HG02763 (cell line): ENCODE measurements around the gene LDB2.
"Not testable (repeated sequence)": the region's sequence is repeated elsewhere in the genome, so short reads cannot be mapped to it uniquely, and the experiment has no call there.

Experiments used
- ATAC-seq: cut with Tn5 transposase; IDR thresholded peaks from one replicate; pipeline ENCODE4 v1.9.1; 2021; ENCODE audit warnings: mild to moderate bottlenecking, moderate library complexity; ENCODE audit not compliant: unreplicated experiment

Gene LDB2

DNA sequence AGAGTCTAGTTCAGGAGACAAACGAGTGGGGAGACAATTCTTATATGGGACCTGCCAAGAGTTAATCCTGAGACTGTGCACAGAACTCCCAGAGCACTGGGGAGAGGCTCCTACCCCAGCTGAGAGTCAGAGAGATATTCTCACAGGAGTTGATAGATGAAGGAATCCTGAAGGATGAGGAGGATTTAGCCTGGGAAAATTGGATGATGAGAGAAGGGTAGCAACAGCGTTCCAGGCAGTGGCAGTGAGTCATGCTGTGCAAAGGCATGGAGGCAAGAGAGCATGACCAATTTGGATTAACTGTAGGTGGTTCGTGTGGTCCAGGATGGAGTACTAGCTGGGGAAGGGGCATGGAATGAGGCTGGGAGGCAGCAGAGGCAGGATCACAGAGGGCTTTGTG, 318.6 kb downstream of the LDB2 start:
- no peak for ATAC-seq

DNA sequence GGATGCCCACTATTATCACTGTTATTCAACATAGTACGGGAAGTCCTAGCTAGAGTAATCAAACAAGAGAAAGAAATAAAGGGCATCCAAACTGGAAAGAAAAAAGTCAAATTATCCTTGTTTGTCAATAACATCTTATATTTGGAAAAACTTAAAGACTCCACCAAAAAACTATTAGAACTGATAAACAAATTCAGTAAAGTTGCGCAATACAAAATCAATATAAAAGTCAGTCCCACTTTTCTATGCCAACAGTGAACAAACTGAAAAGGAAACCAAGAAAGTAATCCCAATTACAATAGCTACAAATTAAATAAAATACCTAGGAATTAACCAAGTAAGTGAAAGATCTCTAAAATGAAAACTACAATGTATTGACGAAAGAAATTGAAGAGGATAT, 321.3 kb downstream of the LDB2 start:
- ATAC-seq: no peak

DNA sequence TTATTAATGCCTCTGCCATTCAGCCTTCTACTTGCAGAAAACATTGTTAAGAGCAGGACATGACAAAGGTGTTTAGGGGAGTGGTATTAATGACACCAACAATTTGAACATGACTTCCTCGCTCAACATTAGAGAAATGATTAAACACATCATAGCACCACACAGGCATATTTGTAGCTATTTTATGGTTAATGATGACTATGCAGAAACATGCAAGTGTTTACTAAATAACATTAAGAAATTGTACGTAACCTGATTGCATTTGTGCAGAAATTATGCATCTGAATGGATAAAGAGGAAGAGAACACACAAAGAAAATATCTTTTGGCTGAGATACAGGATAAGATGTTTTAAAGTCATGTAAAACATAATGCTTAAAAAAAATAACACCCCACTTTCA, 323.5 kb downstream of the LDB2 start:
- no peak for ATAC-seq

DNA sequence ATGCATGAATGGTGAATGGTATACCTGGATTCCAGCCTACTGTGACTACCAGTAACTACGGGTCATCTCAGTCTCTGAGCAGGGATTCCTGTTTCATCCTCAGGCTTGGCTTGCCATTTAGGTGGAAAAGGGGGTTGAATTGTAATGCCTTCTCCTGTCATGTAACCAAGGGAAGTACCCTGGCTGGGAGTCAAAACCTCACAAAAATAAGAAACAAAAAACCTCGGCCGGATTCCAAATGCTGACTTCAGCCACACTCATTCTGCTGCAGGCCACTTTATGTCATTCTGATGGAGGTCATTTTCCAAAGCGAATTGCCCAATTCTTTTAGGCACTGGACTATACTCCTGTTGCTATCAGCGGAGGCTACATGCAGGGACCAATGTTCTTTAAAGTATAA, 324.7 kb downstream of the LDB2 start:
- ATAC-seq: no peak

DNA sequence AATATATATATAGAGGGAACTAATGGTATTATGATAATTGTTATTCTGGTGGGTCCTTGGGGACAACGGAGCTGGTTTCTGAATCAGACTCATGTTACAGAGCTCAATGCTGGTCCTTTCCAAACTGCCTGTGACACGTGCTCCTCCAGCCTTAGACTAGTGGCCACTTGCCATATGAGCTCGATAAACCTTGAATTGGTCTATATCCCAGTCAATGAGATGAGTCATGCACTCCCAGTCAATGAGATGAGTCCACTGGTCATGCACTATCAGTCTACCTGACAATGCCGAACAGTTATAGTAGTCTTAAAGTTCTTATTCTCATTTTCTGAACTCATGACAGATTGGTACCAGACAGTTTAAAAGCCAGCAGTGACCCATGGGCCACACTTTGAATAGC, 325.2 kb downstream of the LDB2 start:
- ATAC-seq: no peak

DNA sequence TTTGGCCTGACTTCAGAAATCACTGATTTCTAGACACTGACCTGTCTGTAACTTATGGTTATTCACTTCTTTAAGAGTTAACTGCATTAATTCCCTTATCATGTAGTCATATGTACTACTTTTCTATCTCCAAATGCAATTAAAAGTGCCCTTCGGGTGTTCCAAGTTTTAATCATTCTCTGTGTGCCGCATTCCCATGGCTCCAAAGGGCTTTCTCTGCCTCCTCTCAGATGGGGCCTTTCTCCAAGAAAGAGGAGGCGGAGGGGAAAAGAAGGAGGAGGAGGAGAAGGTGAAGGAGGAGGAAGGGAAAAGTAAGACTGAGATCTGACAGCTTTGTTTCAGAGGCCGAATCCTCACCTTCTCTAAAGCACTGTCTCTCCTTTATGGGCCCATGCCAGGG, 325.8 kb downstream of the LDB2 start:
- no peak for ATAC-seq

DNA sequence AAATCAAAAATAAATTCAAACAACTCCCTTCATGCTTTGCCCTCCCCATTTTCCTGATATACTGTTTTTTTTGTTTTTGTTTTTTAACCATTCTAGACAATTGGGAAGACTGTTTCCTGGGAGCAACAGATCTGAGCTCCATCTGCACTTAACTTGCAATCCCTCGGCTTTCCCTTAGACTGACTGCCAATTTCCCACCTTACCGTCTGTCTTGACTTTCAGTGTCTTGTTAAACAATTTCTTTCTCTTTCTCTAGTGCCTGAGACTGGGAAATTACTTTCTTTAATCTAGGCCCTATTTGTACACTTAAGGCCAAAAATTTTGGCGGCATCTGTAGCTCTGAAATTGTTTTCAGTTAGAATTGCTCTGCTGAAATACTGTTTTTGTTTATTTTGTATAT, 326.3 kb downstream of the LDB2 start:
- no peak for ATAC-seq

DNA sequence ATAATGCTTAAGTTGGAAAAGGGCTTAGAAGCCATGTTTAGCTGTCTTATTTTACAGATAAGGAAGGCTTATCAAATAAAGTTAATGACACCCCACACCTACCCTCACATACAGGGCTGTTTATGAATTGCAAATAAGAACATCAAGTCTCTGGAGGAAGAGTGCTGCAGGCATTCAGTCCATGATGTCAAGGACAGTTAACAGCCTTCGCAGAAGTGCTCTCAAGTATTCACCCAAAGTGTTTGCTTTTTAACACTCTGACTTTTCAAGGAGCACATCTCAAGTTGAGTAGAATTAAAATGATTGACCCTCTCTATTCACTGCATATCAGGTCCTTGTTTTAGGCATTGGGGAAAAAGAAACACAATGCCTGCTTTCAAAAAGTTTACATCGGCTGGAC, 328.7 kb downstream of the LDB2 start:
- no peak for ATAC-seq

DNA sequence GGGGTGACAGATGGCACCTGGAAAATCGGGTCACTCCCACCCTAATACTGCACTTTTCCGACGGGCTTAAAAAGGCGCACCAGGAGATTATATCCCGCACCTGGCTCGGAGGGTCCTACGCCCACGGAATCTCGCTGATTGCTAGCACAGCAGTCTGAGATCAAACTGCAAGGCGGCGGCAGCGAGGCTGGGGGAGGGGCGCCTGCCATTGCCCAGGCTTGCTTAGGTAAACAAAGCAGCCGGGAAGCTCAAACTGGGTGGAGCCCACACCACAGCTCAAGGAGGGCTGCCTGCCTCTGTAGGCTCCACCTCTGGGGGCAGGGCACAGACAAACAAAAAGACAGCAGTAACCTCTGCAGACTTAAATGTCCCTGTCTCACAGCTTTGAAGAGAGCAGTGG, 341.1 kb downstream of the LDB2 start:
- ATAC-seq: not testable (repeated sequence)

DNA sequence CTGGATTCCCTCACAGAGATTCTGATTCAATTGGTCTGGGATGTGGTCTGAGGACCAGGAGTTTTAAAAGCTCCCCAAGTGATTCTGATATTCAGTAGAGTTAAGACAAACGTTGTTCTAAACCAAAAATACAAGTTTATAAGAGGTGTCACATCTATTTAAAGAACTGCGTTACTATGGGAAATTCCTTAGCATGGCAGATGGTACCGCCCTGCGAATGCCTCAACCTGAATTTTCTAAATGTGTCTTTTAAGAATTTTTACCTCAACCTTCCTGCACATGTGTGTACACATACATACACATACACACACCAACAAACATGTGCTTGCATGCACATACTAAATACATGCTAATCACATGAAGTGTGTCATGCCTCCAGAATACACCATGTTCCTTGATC, 343.3 kb downstream of the LDB2 start:
- no peak for ATAC-seq

DNA sequence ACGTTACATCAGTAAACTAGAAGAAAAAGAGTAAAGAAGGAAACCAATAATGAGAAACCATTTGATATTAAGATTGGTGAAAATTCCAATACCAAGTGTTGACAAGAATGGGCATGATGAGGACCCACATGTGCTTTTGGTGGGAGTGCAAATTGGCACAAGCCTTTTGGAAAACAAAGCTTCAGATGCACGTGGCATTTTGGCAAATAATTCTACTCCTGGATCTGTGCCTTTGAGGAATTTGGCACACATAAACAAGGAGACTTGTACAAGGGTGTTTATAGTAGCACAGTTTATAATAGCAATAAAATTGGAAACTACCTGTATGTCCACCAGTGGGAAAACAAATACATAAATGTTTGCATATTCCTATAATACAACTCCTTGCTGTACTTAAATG, 347.9 kb downstream of the LDB2 start:
- no peak for ATAC-seq

DNA sequence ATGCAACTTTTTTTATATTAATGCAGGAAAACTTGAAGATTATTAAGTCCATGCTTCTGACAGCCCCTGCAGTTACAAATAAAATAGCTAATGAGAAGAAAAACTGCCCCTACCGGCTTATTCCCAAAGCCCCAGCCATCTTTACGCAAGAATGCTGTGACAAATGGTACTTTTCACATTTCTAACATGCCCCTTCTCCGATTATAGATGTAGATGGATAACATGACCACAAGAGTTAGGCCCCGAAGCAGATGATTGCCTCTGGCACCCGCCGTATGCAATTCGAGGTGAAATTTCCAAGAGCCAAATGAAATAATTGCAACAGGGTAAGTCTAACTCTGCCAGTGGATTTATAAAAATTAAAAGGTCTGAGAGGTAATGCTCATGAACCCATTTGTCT, 352.8 kb downstream of the LDB2 start:
- ATAC-seq: no peak

DNA sequence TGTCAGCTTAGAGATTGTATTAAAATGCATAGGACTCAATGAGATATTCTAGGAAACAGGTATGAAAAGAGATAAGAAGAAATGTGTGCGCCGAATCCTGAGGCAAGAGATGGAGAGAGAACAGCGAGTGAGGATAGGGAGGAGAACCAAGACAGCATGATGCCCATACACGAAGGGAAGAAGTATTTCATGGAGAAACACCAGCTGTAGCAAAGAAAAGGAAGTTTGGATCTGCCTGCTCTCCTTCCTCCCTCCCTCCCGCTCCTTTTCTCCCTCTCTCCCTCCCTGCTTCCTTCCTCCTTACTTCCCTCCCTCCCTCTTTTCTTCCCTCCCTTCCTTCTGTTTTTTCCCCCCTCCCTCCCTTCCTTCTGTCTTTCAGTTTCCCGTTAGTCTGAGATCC, 353.6 kb downstream of the LDB2 start:
- ATAC-seq: no peak

DNA sequence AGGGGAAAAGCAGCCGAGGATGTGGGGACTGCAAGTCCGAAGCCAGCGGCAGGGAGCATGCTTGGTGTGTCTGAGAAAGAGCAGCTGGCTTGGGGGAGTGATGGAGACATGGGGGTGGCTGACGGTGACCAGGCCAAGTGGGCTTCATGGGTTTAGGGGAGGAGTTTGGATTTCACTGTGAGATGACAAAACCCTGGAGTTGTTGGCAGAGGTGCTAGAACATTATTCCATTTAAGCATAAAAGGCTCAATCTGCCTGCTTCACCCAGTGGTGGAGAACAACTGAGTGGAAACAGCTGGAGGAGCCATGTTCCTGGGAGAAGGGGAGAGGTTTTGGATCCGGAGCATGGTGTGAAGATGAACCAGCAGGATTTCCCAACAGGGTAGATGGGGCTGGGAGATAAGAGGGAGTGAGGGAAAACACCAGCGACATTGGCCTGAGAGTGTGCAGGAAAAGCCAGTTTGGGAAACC, 354.2 kb downstream of the LDB2 start:
- no peak for ATAC-seq

DNA sequence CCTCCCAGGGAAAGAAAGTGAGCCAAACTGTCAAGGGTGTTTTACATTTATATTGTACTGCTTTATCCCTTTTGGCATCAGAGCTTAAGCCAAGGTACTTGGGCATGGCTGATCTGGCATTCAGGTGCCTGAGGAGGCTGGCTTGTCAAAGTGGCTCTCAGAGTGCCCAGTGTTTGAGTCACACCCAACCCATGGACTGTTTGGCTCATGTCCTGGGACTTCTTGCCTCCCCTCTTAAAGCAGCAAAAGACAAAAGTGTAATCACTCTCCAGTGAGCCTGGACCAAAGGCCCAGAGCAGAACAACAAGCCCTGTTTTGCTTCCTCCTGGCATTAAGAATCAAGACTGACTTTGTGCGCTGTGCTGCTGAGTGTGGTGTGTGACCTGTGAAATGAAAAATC, 360.5 kb downstream of the LDB2 start:
- ATAC-seq: no peak

DNA sequence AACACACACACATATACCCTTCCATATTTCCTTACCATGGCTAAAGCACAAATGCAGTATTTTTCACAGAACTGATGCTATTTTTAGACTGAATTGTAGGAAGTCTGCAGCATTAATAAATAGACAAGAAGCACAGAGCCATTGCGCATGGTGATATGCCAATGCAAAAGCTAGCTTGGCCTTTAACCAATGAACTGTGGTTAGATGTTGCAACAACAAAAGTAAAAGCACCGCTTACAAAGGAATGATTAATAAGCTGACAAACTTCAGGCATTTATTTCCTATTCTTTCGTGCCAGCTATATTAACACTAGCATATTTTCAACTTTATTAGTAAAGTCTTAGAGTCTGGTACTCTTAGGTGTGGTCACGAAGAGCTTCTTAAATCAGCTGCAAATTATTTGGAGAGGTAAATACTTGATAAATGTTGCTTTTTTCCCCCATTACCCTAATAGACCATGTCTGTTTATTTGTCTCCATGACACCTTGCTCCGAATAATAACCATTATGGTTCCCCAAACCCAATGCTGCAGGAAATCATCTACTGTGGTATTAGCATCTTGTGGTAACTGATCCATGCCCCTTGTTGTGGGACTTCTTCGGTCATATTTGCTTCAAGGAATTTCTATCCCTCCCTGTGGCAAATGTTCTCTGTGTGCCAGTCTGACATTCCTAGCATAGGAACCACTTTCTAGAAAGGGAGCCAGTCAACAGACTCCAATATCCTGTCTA, 366.0 kb downstream of the LDB2 start:
- ATAC-seq: no peak

DNA sequence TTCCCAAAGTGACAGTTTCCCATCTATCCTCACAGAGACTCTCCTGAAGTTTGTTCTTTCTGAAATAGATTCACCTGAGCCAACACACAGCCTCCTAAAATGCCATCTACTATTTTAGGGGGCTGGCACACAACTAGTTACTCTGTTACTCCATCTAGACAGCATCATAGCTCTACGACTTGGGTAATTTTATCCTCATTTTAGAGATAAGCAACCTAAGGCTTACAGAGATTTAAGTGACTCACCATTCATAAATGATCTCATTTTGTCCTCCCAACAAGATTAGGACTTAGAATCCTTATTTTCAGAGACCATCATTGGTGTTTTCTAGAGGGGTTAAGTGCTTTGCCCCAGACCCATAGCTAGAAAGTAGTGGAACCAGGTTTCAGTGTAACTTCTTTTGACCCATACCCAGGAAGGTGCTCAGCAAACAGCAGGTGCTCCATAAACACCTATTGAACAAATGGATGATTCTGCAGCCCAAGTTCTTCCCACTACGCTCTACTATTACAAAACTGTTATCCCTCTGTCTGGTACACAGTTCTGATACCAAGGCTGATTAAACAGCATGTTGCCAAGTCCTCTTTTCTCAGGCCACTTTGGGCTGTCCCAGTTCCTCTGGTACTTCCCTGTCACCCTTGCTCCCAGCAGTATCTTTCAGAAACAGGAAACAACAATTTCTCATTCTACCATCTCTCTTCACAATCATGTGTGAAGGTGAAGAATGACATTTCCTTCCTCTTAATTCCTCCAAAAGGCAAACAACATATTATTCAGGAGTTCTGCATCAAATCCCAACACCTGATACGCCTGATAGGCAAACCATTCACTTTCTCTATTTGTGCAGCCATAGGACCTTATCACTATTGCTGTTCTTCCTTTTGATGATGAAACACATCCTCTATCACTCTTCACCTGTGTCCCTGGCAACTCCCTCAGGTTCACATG, 367.5 kb downstream of the LDB2 start:
- no peak for ATAC-seq

DNA sequence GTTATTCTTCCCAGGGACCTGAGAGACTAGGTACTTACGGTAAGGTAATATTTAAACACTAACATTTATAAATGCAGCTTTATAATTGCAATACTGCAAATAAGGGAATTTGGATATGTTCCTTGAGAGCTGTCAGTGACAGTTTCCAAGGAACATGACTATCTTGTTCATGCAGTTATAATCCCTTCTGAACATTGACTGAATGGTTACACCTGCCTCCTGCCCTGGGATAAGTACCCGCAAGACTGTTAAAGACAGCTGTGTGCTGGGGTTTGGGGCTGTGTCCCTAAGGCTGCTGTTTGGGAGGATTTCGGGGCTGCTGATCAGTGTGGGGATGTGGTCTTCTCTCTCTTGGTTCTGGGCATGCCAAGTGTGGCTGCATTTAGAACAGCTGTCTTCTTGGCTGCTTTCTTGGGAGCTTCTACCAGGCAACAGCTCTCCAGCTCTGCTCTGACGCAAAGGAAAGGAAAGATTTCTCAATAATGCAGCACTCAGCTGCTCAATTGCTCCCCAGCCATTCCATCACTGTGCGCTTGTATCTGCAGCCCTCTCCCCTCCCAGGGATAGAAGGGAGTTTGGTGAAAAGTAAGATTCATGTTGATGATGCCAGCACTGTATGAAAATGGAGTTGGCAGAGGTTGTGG, 373.4 kb downstream of the LDB2 start:
- no peak for ATAC-seq

DNA sequence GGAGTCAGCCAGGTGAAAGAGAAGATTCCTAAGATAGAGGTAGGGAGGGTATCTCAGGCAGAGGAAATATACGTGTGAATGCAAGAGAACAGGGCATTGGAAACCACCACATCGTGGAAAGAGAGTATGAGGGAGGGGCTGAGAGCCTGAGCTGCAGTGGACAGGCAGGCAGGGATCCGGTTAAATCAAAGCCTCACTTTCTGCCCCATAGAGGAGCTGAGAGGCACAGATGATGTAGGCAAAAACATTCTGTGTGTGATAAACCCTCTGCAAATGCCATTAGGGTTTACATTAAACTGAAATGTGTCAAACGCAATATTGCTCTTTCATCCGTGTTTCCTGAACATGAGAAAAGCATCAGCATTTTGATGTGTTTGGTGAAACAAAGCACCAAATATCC, 374.0 kb downstream of the LDB2 start:
- ATAC-seq: no peak

DNA sequence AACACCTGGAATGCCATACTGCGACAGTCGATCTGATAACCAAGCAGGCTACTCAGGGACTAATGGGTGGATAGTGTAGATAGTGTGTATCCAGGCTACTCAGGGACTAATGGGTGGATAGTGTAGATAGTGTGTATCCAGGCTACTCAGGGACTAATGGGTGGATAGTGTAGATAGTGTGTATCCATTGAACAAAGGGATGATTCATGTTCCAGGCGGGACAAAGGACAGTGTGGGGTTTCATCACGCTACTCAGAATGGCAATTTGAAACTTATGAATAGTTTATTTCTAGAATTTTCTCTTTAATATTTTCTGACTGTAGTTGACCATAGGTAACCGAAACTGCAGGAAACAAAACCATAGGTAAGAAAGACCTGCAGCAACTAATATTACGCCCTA, 374.9 kb downstream of the LDB2 start:
- ATAC-seq: not testable (repeated sequence)

DNA sequence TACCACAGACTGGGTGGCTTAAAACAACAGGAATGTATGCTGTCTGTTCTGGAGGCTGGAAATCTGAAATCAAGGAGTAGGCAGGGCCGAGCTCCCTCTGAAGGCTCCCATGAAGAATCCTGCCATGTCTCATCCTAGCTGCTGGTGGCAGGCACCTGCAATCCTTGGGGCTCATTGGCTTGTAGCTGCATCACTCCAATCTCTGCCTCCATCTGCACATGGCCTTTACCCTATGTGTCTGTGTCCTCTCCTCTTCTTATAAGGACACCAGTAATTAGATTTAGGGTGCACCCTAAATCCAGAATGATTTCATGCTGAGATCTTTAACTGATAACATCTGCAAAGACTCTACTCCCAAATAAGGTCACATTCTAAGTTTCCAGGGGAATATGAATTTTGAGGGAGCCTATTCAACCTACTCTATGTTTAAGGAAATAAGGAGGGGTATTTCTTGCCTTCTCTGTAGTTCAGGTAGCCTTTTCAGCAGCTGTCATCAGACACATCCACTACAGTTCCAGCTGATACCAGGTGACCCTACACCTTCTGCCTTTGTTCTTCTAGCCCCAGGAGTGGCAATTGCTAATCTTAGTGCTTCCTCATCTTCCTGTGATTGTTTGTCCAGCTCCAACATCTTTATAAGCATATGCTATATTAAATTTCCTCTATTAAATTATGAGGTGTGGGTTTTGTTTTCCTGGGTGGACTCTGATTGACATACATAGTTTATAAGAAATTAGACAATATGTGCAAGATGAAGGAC, 377.1 kb downstream of the LDB2 start:
- ATAC-seq: no peak
